K562 (cell line): ENCODE data around the gene RPL39. TPM values are rescaled to one million over a fixed set of nuclear protein-coding genes. Genes with fewer than 3 reads are reported as not detected.
A peak's percentile ranks its signal among the peaks of the same experiment; 100 is the strongest.

ENCODE experiments used
- BHLHE40 ChIP-seq: IDR thresholded peaks from 2 replicates; pipeline ENCODE4 v1.6.1; 2011; ENCODE audit warnings: low read length, improper control_type of control experiment
- CHCHD3 ChIP-seq: fragments of 250-450 bp; sonication (Bioruptor Pico); IDR thresholded peaks from 2 replicates; pipeline ENCODE4 v2.1.2; 2022; ENCODE audit warnings: mild to moderate bottlenecking
- CREB1 ChIP-seq, 2 experiments: sonication (generic) in 1 of 2; formaldehyde crosslinking in 1 of 2; IDR thresholded peaks; 2 replicates each; pipeline versions ENCODE4 v1.6.1 to v1.8.0; 2012 to 2022; ENCODE audit warnings: inconsistent platforms in 1 of 2, mild to moderate bottlenecking in 1 of 2, missing genetic modification reagents in 1 of 2, moderate library complexity in 1 of 2
- ELF4 ChIP-seq: fragments of 450-650 bp; formaldehyde crosslinking; IDR thresholded peaks from 2 replicates; pipeline ENCODE4 v1.4.0; 2022; ENCODE audit warnings: missing genetic modification characterization
- EZH2 ChIP-seq: IDR thresholded peaks from 2 replicates; pipeline ENCODE4 v1.6.1; 2012; ENCODE audit warnings: low read depth, mild to moderate bottlenecking, inconsistent platforms, low read length, borderline replicate concordance
- FOXJ2 ChIP-seq: fragments of 200-800 bp; sonication (Bioruptor generic); IDR thresholded peaks from 2 replicates; pipeline ENCODE4 v1.6.1; 2016; ENCODE audit warnings: missing genetic modification characterization, missing compliant biosample characterization
- HEY1 ChIP-seq: fragments of 250-450 bp; sonication (Bioruptor Pico); IDR thresholded peaks from 2 replicates; pipeline ENCODE4 v1.5.0; 2020; ENCODE audit warnings: mild to moderate bottlenecking, moderate library complexity, borderline replicate concordance
- HMG20A ChIP-seq: fragments of 450-650 bp; formaldehyde crosslinking; conservative IDR thresholded peaks from 2 replicates; pipeline ENCODE4 v1.4.0; 2020; ENCODE audit warnings: mild to moderate bottlenecking, mixed read lengths
- HNRNPLL ChIP-seq: fragments of 200-400 bp; formaldehyde crosslinking; IDR thresholded peaks from 2 replicates; pipeline ENCODE4 v1.6.1; 2017; ENCODE audit warnings: low read length, low read depth, mild to moderate bottlenecking; ENCODE audit not compliant: poor library complexity, severe bottlenecking
- KAT7 ChIP-seq: sonication (generic); formaldehyde crosslinking; IDR thresholded peaks from 2 replicates; pipeline ENCODE4 v1.8.0; 2022; ENCODE audit warnings: missing genetic modification reagents, mild to moderate bottlenecking, borderline replicate concordance
- KDM2B ChIP-seq: fragments of 250-450 bp; sonication (Bioruptor Pico); IDR thresholded peaks from 2 replicates; pipeline ENCODE4 v1.8.0; 2021; ENCODE audit warnings: mild to moderate bottlenecking, moderate library complexity
- KLF13 ChIP-seq: fragments of 450-650 bp; IDR thresholded peaks from 2 replicates; pipeline ENCODE4 v1.6.1; 2016; ENCODE audit warnings: missing genetic modification characterization, low read depth, mild to moderate bottlenecking, missing compliant biosample characterization, moderate library complexity, borderline replicate concordance
- MCM7 ChIP-seq, 2 experiments: fragments of 450-650 bp; IDR thresholded peaks; 2 replicates each; pipeline ENCODE4 v1.6.1; 2016 to 2018
- MTA2 ChIP-seq: fragments of 450-650 bp; IDR thresholded peaks from 2 replicates; pipeline ENCODE4 v1.6.1; 2016; ENCODE audit warnings: low read depth
- NCOA1 ChIP-seq: fragments of 450-650 bp; IDR thresholded peaks from 2 replicates; pipeline ENCODE4 v1.6.1; 2016; ENCODE audit warnings: low read depth
- NFE2 ChIP-seq: IDR thresholded peaks from 2 replicates; pipeline ENCODE4 v1.6.1; 2014; ENCODE audit warnings: antibody characterized with exemption, low read depth
- NFIC ChIP-seq: fragments of 450-650 bp; IDR thresholded peaks from 2 replicates; pipeline ENCODE4 v1.6.1; 2017; ENCODE audit warnings: mild to moderate bottlenecking, inconsistent platforms
- RBM34 ChIP-seq: fragments of 200-400 bp; formaldehyde crosslinking; IDR thresholded peaks from 2 replicates; pipeline ENCODE4 v1.6.1; 2018; ENCODE audit warnings: low read length, borderline replicate concordance; ENCODE audit not compliant: insufficient read depth
- SIN3A ChIP-seq, 2 experiments: fragments of 150-350 bp in 1 of 2; IDR thresholded peaks; 2 replicates each; pipeline ENCODE4 v1.6.1; 2011 to 2016; ENCODE audit warnings: borderline replicate concordance in 2 of 2, low read depth in 2 of 2, low read length in 2 of 2, mild to moderate bottlenecking in 2 of 2, moderate library complexity in 2 of 2; ENCODE audit not compliant: control insufficient read depth in 1 of 2
- SLC30A9 ChIP-seq: fragments of 250-450 bp; sonication (Bioruptor Pico); IDR thresholded peaks from 2 replicates; pipeline ENCODE4 v1.8.0; 2022; ENCODE audit warnings: mild to moderate bottlenecking, moderate library complexity
- SMARCA5 ChIP-seq: fragments of 450-650 bp; IDR thresholded peaks from 2 replicates; pipeline ENCODE4 v1.6.1; 2016
- ZNF586 ChIP-seq: fragments of 450-650 bp; formaldehyde crosslinking; conservative IDR thresholded peaks from 2 replicates; pipeline ENCODE4 v1.4.0; 2020; ENCODE audit warnings: mild to moderate bottlenecking, moderate library complexity
- ZNF695 ChIP-seq: fragments of 450-650 bp; formaldehyde crosslinking; IDR thresholded peaks from 2 replicates; pipeline ENCODE4 v1.4.0; 2020; ENCODE audit warnings: mild to moderate bottlenecking, moderate library complexity
- ZNF778 ChIP-seq: fragments of 450-650 bp; formaldehyde crosslinking; IDR thresholded peaks from 2 replicates; pipeline ENCODE4 v1.4.0; 2020; ENCODE audit warnings: mild to moderate bottlenecking, moderate library complexity
- ZNF79 ChIP-seq: fragments of 250-450 bp; sonication (Bioruptor Pico); IDR thresholded peaks from 2 replicates; pipeline ENCODE4 v1.4.0; 2020; ENCODE audit warnings: low read depth, mild to moderate bottlenecking, moderate library complexity
- polyA plus RNA-seq, 8 experiments: library from polyadenylated mRNA; depleted of rRNA in 4 of 8; stranded (reverse) in 5 of 8; unstranded in 3 of 8; fragments of >200 nt; fragmentation: Nextera tagmentation in 2 of 8; fragmentation: Illumina TruSeq in 1 of 8; extraction: Ambion mirVana in 2 of 8; extraction: Trizol in 1 of 8; gene quantifications; 2 replicates each; pipeline versions ENCODE4 v1.2.1 to v1.2.3, GENCODE V29; 2011 to 2014; ENCODE audit warnings: inconsistent platforms in 1 of 8, missing spikeins in 1 of 8
- total RNA-seq, 7 experiments: library from RNA; depleted of rRNA in 6 of 7; stranded (reverse); fragments of >200 nt in 6 of 7; fragmentation: Illumina TruSeq in 2 of 7; extraction: Trizol in 2 of 7; gene quantifications; 2 replicates each; pipeline versions ENCODE4 v1.2.1 to v1.2.3, GENCODE V29; 2011 to 2021; ENCODE audit warnings: low replicate concordance in 1 of 7
- TF ChIP-seq, protein P1 (sequence below): fragments of 450-650 bp; conservative IDR thresholded peaks from 2 replicates; pipeline ENCODE4 v1.6.1; 2016; ENCODE audit warnings: missing genetic modification characterization, low read depth, mild to moderate bottlenecking, control low read depth, missing compliant biosample characterization
- TF ChIP-seq, protein P2 (sequence below), 3 experiments: IDR thresholded peaks in 2 of 3; conservative IDR thresholded peaks in 1 of 3; 2 replicates each; pipeline ENCODE4 v1.5.1; 2011 to 2012; ENCODE audit warnings: low read length in 3 of 3, mild to moderate bottlenecking in 3 of 3, control low read depth in 2 of 3, improper control_type of control experiment in 1 of 3, inconsistent platforms in 1 of 3, low read depth in 1 of 3, mixed read lengths in 1 of 3, moderate library complexity in 1 of 3; ENCODE audit not compliant: insufficient read depth in 2 of 3

The RPL39 gene
- total and polyA plus RNA-seq, 9 of the 15 experiments (the other 6 are each of a cell fraction or from before 2014, with no cell fraction given), result 1,382 to 5,043 (median 3,226) TPM

DNA sequence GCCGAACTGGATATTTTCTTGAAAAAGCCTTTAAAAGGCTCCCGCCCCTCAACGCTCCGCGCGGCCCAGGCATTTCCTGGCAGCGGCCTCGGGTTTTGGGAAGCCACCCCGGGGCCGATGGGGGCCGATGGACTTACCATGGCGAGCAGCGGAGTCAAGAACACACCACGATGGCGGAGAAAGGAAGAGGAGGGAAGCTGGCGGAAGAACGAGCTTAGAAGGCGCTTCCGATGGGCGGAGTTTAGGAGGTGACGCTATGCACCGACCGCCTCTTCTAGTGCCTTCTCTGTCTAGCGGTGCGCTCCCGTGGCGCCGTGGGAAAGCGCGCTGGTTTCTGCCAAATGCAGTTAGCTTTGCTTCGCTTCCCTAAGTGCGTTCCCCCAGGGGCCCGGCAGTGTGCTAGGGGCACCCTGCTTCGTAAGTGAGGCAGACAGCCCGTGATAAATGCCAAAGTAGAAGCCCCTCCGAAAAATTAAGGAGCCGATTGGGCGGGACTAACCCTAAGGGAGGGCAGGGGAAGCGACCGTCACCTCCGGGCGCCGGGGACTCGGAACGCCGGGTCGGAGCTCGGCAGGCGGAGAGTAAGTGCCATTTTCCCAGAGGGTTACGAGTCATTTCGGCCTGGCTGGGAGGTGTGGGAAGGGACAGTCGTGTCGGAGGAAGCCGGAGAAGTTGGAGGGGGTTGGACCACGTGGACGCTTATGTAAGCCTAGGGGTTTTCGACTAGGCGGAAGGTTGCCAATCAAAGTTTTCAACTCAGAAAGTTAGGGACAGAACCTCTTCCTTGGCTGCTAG is at the start of gene RPL39 (continued):
- TF ChIP-seq KAT7, result no peak
- peak; percentile 37; the same call in 1 of the 2 replicates for TF ChIP-seq NFIC
- no peak for TF ChIP-seq HEY1 (CRISPR knock-in tag)
- TF ChIP-seq SMARCA5, result no peak
- TF ChIP-seq MCM7 (IDR thresholded peaks at IDR 0.05), result no peak
- TF ChIP-seq CHCHD3 (CRISPR knock-in tag), result no peak
- TF ChIP-seq NCOA1, result no peak
- TF ChIP-seq ZNF79 (CRISPR knock-in tag), result no peak
- no peak for TF ChIP-seq ELF4
- TF ChIP-seq HMG20A (CRISPR knock-in tag), result no peak
- no peak for TF ChIP-seq FOXJ2 (tag)
- no peak for TF ChIP-seq SLC30A9 (CRISPR knock-in tag)
- TF ChIP-seq HNRNPLL, result peak; percentile 62
- TF ChIP-seq BHLHE40, result peak; percentile 16; the same call in 1 of the 2 replicates
- no peak for TF ChIP-seq ZNF695
- TF ChIP-seq CREB1 (IDR thresholded peaks at IDR 0.05), result peak; percentile 71
- TF ChIP-seq CREB1 (CRISPR knock-in tag; IDR thresholded peaks at IDR 0.05), result peak; percentile 46; the same call in 1 of the 2 replicates
- no peak for TF ChIP-seq EZH2
- no peak for TF ChIP-seq RBM34
- TF ChIP-seq, protein P1, sequence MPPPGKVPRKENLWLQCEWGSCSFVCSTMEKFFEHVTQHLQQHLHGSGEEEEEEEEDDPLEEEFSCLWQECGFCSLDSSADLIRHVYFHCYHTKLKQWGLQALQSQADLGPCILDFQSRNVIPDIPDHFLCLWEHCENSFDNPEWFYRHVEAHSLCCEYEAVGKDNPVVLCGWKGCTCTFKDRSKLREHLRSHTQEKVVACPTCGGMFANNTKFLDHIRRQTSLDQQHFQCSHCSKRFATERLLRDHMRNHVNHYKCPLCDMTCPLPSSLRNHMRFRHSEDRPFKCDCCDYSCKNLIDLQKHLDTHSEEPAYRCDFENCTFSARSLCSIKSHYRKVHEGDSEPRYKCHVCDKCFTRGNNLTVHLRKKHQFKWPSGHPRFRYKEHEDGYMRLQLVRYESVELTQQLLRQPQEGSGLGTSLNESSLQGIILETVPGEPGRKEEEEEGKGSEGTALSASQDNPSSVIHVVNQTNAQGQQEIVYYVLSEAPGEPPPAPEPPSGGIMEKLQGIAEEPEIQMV, result no peak
- TF ChIP-seq KLF13 (tag), result no peak
- TF ChIP-seq SIN3A (IDR thresholded peaks at IDR 0.05; ENCODE audit: borderline replicate concordance in 2 of 2, control insufficient read depth in 1 of 2, low read depth in 2 of 2, low read length in 2 of 2), result peak in 1 of 2 experiments; percentile 28; a peak in 2 of 4 replicates
- no peak for TF ChIP-seq ZNF778 (CRISPR knock-in tag)
- no peak for TF ChIP-seq MTA2
- TF ChIP-seq, protein P2, sequence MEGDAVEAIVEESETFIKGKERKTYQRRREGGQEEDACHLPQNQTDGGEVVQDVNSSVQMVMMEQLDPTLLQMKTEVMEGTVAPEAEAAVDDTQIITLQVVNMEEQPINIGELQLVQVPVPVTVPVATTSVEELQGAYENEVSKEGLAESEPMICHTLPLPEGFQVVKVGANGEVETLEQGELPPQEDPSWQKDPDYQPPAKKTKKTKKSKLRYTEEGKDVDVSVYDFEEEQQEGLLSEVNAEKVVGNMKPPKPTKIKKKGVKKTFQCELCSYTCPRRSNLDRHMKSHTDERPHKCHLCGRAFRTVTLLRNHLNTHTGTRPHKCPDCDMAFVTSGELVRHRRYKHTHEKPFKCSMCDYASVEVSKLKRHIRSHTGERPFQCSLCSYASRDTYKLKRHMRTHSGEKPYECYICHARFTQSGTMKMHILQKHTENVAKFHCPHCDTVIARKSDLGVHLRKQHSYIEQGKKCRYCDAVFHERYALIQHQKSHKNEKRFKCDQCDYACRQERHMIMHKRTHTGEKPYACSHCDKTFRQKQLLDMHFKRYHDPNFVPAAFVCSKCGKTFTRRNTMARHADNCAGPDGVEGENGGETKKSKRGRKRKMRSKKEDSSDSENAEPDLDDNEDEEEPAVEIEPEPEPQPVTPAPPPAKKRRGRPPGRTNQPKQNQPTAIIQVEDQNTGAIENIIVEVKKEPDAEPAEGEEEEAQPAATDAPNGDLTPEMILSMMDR (IDR thresholded peaks at IDR 0.05 in 2 of 3, conservative IDR thresholded peaks at IDR 0.05 in 1 of 3; ENCODE audit: insufficient read depth in 2 of 3, low read depth in 1 of 3, low read length in 3 of 3), result no peak
- TF ChIP-seq KDM2B (CRISPR knock-in tag), result no peak
- TF ChIP-seq ZNF586 (CRISPR knock-in tag), result no peak
- TF ChIP-seq NFE2, result no peak
